OCI-LY1 (cell line): ENCODE measurements around the gene BRD3OS.

Experiments
- EZH2 ChIP-seq: fragments of 200-600 bp; sonication (generic), shearing (Covaris generic); IDR thresholded peaks from 2 replicates; pipeline ENCODE4 v1.8.0; 2017; ENCODE audit warnings: borderline replicate concordance, mixed run types, mild to moderate bottlenecking, antibody characterized with exemption, low read length, moderate library complexity, mixed read lengths
- TF ChIP-seq, protein P1 (sequence below): fragments of 200-600 bp; sonication (generic), shearing (Covaris generic); IDR thresholded peaks from 2 replicates; pipeline ENCODE4 v1.5.1; 2017; ENCODE audit warnings: mild to moderate bottlenecking, antibody characterized with exemption, low read length, moderate library complexity, mixed read lengths

DNA sequence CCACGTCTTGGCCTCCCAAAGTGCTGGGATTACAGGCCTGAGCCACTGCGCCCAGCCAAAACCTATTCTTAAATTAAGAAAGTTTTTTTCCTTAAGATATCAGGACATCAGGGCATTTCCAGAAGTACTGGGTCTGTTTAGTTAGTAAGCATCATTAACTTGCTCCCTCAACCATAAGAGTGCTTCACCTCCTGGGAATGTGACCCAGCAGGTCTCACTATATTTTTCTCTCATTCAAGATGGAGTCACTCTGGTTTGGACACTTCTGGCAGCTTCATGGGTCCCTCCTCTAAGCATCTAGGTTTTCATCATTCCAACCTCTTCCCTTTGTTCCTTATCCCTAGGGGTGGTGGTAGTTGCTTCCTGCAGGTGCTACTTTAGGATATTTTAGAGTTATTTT, 10.3 kb upstream of the BRD3OS start:
- TF ChIP-seq, protein P1, sequence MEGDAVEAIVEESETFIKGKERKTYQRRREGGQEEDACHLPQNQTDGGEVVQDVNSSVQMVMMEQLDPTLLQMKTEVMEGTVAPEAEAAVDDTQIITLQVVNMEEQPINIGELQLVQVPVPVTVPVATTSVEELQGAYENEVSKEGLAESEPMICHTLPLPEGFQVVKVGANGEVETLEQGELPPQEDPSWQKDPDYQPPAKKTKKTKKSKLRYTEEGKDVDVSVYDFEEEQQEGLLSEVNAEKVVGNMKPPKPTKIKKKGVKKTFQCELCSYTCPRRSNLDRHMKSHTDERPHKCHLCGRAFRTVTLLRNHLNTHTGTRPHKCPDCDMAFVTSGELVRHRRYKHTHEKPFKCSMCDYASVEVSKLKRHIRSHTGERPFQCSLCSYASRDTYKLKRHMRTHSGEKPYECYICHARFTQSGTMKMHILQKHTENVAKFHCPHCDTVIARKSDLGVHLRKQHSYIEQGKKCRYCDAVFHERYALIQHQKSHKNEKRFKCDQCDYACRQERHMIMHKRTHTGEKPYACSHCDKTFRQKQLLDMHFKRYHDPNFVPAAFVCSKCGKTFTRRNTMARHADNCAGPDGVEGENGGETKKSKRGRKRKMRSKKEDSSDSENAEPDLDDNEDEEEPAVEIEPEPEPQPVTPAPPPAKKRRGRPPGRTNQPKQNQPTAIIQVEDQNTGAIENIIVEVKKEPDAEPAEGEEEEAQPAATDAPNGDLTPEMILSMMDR, result no peak
- TF ChIP-seq EZH2, result no peak
